T follicular helper cell (primary cell): ENCODE data around the gene TTI1.
"Not testable (repeated sequence)": the region's sequence is repeated elsewhere in the genome, so short reads cannot be mapped to it uniquely, and the experiment has no call there.

Experiments used
- DNase-seq: peaks from one replicate; pipeline ENCODE4 v3.0.0-alpha.2; 2020; ENCODE audit warnings: low read depth

Gene TTI1

GRCh38 chr20:37963483-37963882 lies 69.8 kb downstream of the TTI1 start:
- not testable (repeated sequence) for DNase-seq

GRCh38 chr20:37961066-37961465 lies 72.2 kb downstream of the TTI1 start:
- no peak for DNase-seq

DNA sequence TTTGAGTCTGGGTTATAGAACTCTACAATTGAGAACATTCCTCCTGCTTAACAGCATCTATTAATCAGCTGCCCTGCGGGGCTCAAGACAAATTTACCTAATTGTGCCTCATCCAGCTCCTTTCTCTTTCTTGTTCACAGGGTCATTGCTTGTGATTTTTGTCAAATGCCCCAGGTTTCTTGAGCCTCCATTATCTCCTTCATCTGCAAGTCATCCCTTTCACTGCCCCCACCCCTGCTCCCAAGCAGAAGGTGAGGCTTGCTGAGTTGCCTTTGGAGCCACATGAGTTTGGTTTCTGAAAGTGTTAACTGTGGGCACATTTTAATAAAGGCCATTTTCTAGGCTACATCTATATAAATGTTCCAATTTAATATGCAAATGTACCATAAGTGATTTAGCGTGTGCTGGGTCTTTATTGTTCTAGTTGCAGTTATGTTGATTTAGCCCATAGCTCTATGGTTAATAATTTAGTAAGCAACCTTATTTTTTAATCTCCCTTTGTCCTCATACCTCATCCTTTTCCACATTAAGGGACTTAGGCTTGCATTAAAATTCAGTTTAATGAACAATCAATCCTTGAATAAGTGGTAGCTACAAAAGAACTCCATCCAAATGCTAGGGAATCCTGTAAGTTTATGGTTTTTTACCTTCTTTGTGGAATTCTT lies 74.3 kb downstream of the TTI1 start:
- DNase-seq = no peak

GRCh38 chr20:37956107-37956585 lies 77.1 kb downstream of the TTI1 start:
- no peak for DNase-seq

- DNase-seq = no peak
These were observed 77.7 kb downstream of the TTI1 start for GRCh38 chr20:37955511-37955910.

DNA sequence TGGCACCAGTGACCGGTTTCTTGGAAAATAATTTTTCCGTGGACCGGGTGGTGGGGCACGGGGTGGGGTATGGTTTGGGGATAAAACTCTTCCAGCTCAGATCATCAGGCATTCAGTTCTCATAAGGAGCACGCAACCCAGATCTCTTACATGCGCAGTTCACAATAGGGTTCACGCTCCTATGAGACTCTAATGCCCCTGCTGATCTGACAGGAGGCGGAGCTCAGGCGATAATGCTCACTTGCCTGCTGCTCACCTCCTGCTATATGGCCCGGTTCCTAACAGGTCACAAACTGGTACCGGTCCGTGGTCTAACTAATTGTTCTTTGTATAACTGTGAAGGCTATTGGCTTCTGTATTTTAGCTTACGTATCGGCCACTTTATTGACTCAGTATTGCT lies 78.6 kb downstream of the TTI1 start:
- DNase-seq = no peak

GRCh38 chr20:37954190-37954589 lies 79.1 kb downstream of the TTI1 start:
- DNase-seq = no peak

- DNase-seq = no peak
These were observed 84.3 kb downstream of the TTI1 start for GRCh38 chr20:37948956-37949355.

DNA sequence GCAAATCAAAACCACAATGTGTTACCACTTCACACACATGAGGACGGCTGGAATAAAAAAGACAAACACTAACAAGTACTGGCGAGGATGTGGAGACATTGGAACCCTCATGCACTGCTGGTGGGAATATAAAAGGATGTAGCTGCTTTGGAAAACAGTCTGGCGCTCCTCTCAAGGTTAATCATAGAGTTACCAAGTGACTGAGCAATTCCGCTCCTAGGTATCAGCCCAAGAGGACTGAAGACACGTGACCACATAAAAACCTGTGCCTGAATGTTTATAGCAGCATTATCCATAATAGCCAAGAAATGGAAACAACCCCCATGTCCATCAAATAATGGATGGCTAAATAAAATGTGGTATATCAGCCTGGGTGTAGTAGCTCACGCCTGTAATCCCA lies 85.3 kb downstream of the TTI1 start:
- DNase-seq = no peak

GRCh38 chr20:37946946-37947345 lies 86.3 kb downstream of the TTI1 start:
- no peak for DNase-seq

DNA sequence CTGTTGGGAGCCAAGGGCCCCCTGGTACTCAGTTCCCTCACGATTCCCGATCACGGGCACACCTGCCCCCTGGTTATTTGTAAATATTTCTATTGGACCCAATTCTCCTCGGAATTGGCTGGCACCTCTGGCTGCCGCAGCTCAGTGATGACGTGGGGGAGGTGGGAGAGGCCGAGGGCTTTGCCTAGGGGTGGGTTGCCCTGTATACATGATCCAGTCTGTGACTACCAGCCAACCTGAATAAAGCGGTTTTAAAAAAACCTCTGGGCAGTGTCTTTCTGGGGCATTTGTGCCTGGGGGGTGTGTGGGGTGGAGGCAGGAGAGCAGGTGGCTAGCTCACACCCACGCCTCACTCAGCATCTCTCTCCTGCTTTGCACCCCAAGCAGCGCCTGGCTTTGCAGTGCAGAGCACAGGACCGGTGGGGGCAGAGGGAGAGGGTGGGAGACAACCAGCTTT lies 88.1 kb downstream of the TTI1 start:
- DNase-seq = no peak

DNA sequence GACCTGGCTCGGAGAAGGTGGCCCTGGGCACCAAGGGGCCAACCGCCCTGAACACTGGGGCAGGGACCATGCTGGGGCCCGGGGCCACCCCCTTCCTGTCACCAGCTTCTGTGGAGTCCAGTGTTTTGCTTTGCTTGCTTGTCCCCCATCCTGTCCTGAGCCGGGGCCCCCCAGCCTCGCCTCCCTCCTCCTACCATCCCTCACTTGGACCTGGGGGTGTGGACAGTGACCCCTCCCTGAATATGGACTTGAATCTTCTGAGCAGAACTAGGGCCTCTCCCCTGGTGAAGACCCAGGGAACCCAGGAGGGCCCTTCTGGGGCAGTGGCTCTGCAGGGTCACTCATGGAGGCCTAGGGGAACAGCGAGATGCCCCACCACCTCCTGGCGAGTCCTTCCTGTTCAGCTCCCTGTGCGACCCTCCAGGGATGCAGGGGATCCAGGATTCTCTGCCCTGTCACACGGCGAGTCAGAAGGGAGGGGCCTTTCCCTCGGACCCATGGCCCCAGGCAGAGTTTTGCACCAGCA lies 88.7 kb downstream of the TTI1 start:
- no peak for DNase-seq

DNA sequence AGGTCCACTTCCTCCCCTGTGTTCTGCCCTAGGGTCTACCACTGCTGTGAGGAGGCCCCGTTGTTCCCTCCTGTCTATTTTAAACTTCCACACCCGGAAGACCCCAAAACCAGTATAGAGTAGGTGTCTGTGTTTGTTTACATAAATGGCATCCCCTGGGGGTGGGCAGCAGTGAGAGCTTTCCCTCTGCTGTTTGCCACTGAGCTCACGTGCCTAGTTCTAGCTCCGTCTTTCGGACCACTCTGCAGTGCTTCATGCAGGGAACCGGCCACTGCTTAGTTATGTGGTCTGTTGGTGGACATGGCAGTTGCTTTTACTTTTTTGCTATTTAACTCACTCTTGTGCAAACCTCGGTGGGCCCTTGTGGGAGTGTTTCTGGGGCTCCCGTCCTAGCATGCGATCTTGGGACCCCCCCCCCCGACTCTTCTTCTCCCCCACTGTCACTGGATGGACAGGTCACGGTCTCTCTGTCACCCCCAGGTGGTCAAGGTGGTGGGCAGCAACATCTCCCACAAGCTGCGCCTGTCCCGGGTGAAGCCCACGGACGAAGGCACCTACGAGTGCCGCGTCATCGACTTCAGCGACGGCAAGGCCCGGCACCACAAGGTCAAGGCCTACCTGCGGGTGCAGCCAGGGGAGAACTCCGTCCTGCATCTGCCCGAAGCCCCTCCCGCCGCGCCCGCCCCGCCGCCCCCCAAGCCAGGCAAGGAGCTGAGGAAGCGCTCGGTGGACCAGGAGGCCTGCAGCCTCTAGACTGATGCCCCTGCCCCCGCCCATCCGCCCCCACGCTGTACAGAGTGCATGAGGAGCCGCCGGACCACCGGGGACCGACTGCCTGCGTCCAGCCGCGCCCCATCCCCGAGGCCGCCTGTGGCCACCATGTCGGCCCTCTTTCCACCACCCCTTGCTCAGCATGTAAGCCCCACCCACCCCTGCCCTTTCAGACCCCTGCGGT lies 89.5 kb downstream of the TTI1 start:
- DNase-seq = no peak

GRCh38 chr20:37943033-37943432 lies 90.2 kb downstream of the TTI1 start:
- DNase-seq = no peak

- DNase-seq = no peak
These were observed 91.3 kb downstream of the TTI1 start for GRCh38 chr20:37941992-37942391.

DNA sequence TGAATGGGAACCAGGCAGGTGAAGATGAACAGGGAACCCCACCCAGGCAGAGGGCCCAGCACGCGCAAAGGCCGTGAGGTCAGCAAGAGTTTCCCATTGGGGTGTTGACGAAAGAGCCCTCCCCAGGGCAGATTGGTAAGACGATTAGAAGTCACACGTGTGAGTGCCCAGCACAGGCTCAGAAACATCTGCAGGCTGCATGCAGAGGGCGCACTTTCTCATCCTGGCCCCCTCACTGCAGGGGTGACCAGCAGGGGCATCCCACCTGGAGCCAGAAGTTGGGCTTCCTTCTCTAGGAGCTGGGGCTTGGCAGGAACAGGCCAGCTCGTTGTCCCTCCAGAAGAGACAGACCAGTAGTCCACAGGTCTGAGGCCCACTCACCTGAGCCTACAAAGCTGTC lies 91.9 kb downstream of the TTI1 start:
- DNase-seq = no peak

GRCh38 chr20:37940858-37941257 lies 92.4 kb downstream of the TTI1 start:
- DNase-seq = no peak

DNA sequence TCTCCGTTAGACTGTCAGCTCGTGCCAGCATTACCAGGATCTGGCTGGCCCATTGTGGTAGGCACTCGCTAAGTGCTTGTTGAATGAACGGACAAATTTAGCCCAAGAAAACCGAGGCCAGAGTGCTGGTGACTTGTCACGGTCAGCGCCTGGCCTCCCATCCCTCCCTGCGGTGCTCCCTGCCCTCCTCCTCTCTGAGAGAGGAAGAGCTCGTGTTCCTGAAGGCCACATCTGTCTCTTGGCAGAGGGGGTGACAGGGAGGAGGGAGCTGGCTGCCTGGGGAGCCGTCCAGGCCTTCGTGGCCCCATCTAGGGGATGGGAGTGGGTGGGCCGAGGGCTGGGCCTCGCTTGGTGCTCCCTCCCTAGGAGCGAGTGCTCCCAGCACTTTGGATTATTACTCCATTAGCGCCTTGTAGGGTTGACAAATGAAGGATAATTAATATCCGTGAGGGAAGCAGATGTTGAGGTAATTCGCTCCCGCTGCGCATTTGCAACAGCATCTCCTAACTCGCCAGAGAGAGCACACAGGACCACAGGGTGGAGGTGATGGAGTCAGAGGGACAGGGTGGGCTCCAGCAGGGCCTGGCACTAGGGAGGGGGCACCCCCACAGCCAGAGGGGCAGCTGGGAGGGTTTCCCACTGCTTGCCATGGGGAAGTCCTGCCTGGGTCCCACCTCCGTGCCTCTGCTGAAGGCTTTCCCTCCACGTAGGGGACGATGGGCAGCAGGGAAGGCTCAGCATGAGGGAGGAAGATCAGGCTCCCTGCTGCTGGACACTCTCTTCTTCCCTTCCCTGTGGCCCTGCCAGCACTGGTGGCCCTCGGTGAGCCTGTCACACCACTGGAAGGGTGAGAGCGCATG lies 93.3 kb downstream of the TTI1 start:
- DNase-seq = no peak

GRCh38 chr20:37938954-37939353 lies 94.3 kb downstream of the TTI1 start:
- no peak for DNase-seq

- DNase-seq = no peak
These were observed 95.0 kb downstream of the TTI1 start for GRCh38 chr20:37938181-37938750.

GRCh38 chr20:37937686-37938085 lies 95.6 kb downstream of the TTI1 start:
- no peak for DNase-seq
